ENCODE data around the gene MET. TPM values are rescaled to one million over a fixed set of nuclear protein-coding genes. Genes with fewer than 3 reads are reported as not detected.

MET gene
- total RNA-seq, 1 experiment from 2014 or later = 5.0 TPM

DNA sequence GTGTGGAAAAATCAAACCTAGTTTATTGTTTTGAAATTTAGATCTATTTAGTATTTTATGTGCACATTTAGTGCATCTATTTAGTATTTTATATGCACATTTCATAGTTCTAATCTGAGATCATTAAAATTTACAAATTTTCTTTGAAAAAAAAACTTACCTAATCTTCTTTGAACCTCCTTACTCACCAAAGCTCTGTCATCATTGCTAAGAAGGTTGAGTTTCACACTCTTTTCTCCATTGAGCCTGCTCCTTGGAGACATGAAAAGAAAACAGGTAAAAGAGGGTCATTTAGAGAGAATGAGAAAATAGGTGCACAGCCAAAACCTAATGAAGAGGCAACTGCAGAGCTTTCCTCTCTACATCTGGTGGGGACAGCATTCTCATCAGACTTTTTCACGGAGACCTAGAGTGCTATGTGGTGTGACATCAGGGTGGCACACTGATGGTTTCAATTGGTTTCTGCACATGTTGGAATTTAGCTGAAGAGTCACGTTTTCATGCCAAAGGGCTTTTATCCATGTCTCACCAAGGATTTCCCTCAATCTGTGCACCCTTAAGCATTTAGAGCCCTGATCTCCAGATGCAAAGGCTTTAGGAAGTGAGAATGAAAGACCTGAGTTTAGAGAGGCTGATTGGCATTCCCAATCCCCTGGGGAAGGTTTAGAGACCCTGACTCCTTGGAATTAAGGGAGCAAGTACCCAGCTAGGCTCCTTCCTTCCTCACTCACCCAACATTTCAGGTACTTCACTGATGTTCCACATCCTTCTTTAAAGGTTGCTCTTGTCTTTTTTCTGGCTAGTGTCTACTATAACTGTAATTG lies 101.1 kb downstream of the MET start:
- H2AFZ ChIP-seq (ENCODE audit: low read length) = no peak overlapping the region
- no peaks in the 10 kb centered on the region for H4K20me1 ChIP-seq (ENCODE audit: control insufficient read depth, insufficient read depth, insufficient read length)
- no peak overlapping the region for H4K91ac ChIP-seq (ENCODE audit: insufficient read length, low read depth, low read length)
- H4K5ac ChIP-seq (ENCODE audit: insufficient read length, low read depth, low read length) = no peak overlapping the region
- H3K79me1 ChIP-seq (ENCODE audit: insufficient read depth, low read depth, low read length, poor library complexity, severe bottlenecking) = no peaks in the 10 kb centered on the region
- H3K4me1 ChIP-seq (ENCODE audit: insufficient read depth, low read length) = no peaks in the 10 kb centered on the region
- no peak overlapping the region for H2BK15ac ChIP-seq (ENCODE audit: low read depth, low read length)
- no peak overlapping the region for H3K14ac ChIP-seq (ENCODE audit: insufficient read depth, low read length)
- no peak overlapping the region for H3K56ac ChIP-seq (ENCODE audit: insufficient read length, low read depth, low read length)
- WGBS (ENCODE audit: extremely low coverage, insufficient read length, low lambda C conversion rate) = no CpG with 5 or more reads among the region's 2 CpGs
- no peak overlapping the region for H3K4me3 Mint-ChIP-seq
- no peak overlapping the region for H3K4ac ChIP-seq (ENCODE audit: low read depth, low read length)
- no peak overlapping the region for H3K27ac ChIP-seq (ENCODE audit: insufficient read length, low read depth, low read length)
- H2BK120ac ChIP-seq (ENCODE audit: low read depth, low read length, poor library complexity, severe bottlenecking) = no peak overlapping the region
- no peaks in the 10 kb centered on the region for H3K27me3 ChIP-seq (ENCODE audit: insufficient read depth, low read length)
- H3K27ac Mint-ChIP-seq = no peak overlapping the region
- H2BK5ac ChIP-seq (ENCODE audit: insufficient read length, low read length) = no peak overlapping the region
- no peak overlapping the region for H3K4me2 ChIP-seq (ENCODE audit: insufficient read depth, insufficient read length, low read length)
- peaks cover 7 to 8% of the 10 kb centered on the region in 2 experiments for H3K4me1 Mint-ChIP-seq
- no peaks in the 10 kb centered on the region for H3K23me2 ChIP-seq (ENCODE audit: insufficient read length, low read depth, low read length, poor library complexity, severe bottlenecking)
- no peaks in the 10 kb centered on the region for H3K36me3 Mint-ChIP-seq (ENCODE audit: insufficient read depth in 1 of 3, low read depth in 3 of 3)
- H3K9ac ChIP-seq (ENCODE audit: extremely low read depth, insufficient read length, low read length) = no peak overlapping the region
- no peak overlapping the region for H4K8ac ChIP-seq (replicated peaks; ENCODE audit: insufficient read length, low read depth, low read length)
- no peak overlapping the region for H2BK20ac ChIP-seq (ENCODE audit: low read depth, low read length, poor library complexity, severe bottlenecking)
- H3K18ac ChIP-seq (ENCODE audit: insufficient read length, low read depth, low read length) = no peak overlapping the region
- H3K27me3 Mint-ChIP-seq (ENCODE audit: low read depth) = peaks cover 54% of the 10 kb centered on the region
- H2AK5ac ChIP-seq (ENCODE audit: insufficient read length, low read length) = no peak overlapping the region
- DNase-seq = no peak
- H3K79me2 ChIP-seq (ENCODE audit: insufficient read depth, low read length) = no peaks in the 10 kb centered on the region
- H3K23ac ChIP-seq (ENCODE audit: insufficient read length, low read depth, low read length) = no peak overlapping the region
- no peak for TF ChIP-seq CTCF (conservative IDR thresholded peaks at IDR 0.05)
- no peaks in the 10 kb centered on the region for H3K9me3 ChIP-seq (ENCODE audit: control insufficient read depth, low read depth, low read length)
- peaks cover 0 to 4% of the 10 kb centered on the region in 2 experiments; a peak in 1 of 5 replicates for H3K9me3 Mint-ChIP-seq
- H2BK12ac ChIP-seq (ENCODE audit: insufficient read length, low read depth, low read length) = no peak overlapping the region
- H3T11ph ChIP-seq (ENCODE audit: low read length) = no peak overlapping the region

Data from H9 (cell line).